Lower leg skin (tissue), 3 donors: ENCODE data around the gene EED.

ENCODE experiments used
- POLR2A ChIP-seq, 2 donors: fragments of 450-650 bp; IDR thresholded peaks; one replicate each; pipeline ENCODE4 v1.6.1; 2016 to 2017; ENCODE audit warnings: antibody characterized with exemption in 2 of 2, mild to moderate bottlenecking in 1 of 2, moderate library complexity in 1 of 2
- TF ChIP-seq, protein P1 (sequence below), 3 donors: fragments of 450-650 bp; IDR thresholded peaks; one replicate each; pipeline ENCODE4 v1.5.1; 2016; ENCODE audit warnings: antibody characterized with exemption in 3 of 3, mild to moderate bottlenecking in 3 of 3, moderate library complexity in 2 of 3

DNA sequence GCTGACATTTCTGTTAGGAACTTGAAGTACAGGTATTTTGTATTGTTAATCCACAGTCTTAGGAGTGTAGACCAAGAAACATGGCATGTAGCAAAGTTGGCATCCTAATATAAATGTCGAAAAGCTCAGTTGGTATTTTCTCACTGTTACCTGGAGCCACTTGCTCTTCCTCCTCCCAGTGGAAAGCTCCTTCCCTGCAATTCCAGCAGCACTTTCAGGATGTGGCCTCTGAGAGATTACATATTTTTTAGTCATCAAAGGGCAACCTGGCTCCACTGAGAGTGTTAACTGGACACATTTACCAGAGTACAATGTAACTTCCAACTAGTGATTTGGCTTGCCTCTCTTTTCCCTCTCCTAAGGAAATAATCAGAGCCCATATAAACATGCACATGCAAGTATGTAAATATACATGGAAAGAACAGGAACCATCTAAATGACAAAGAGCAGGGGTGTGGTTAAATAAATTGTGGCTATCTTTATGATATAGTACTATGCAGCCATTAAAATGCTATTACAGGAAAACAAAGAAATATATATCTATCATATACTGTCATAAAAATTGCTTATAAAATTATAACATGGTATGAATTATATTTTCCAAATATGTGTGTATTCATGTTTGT, 14.3 kb upstream of the EED start:
- TF ChIP-seq, protein P1, sequence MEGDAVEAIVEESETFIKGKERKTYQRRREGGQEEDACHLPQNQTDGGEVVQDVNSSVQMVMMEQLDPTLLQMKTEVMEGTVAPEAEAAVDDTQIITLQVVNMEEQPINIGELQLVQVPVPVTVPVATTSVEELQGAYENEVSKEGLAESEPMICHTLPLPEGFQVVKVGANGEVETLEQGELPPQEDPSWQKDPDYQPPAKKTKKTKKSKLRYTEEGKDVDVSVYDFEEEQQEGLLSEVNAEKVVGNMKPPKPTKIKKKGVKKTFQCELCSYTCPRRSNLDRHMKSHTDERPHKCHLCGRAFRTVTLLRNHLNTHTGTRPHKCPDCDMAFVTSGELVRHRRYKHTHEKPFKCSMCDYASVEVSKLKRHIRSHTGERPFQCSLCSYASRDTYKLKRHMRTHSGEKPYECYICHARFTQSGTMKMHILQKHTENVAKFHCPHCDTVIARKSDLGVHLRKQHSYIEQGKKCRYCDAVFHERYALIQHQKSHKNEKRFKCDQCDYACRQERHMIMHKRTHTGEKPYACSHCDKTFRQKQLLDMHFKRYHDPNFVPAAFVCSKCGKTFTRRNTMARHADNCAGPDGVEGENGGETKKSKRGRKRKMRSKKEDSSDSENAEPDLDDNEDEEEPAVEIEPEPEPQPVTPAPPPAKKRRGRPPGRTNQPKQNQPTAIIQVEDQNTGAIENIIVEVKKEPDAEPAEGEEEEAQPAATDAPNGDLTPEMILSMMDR (IDR thresholded peaks at IDR 0.05): no peak
- TF ChIP-seq POLR2A (IDR thresholded peaks at IDR 0.05): no peak
